HCT116 (cell line): ENCODE measurements around the gene ZFP36L2. TPM values are rescaled to one million over a fixed set of nuclear protein-coding genes. Genes with fewer than 3 reads are reported as not detected.

Experiments used
- ATAC-seq: fragments of 200-7000 bp; cut with Tn5 transposase; 2 replicates; pipeline ENCODE4 v1.9.1; 2020; ENCODE audit warnings: mild to moderate bottlenecking, moderate library complexity
- BruUV-seq: library from RNA; stranded (reverse); fragments of 400-500 nt; replicated peaks from 2 replicates; lab custom pipeline; 2021; lab: Mats Ljungman, UMichigan
- CTCF ChIA-PET: fragments of 300-600 bp; sonication (Branson Sonifier 250); formaldehyde crosslinking; loops from one replicate; lab custom pipeline; 2021; ENCODE audit warnings: antibody characterized with exemption; lab: Charles Lee
- POLR2A ChIA-PET: fragments of 300-600, 350-600 bp; sonication (Branson Sonifier 250); formaldehyde crosslinking; loops from one replicate; lab custom pipeline; 2021; ENCODE audit warnings: antibody characterized with exemption; lab: Charles Lee
- RAD21 ChIA-PET, 2 experiments: fragments of 300-600 bp; sonication (Branson Sonifier 250); formaldehyde crosslinking; loops; one replicate each; lab custom pipeline; 2023; ENCODE audit warnings: low total read pairs in 2 of 2; ENCODE audit not compliant: uncharacterized antibody in 2 of 2, unreplicated experiment in 2 of 2, low non-redundant PET in 1 of 2; lab: Charles Lee
- DNase-seq: peaks from one replicate; pipeline ENCODE4 v3.0.0-alpha.2; 2010; ENCODE audit warnings: low read depth, low spot score
- H2AFZ ChIP-seq: fragments of 200-600 bp; shearing (Covaris generic), sonication (generic); 2 replicates; pipeline ENCODE4 v1.6.1; 2017; ENCODE audit warnings: low read depth, mixed run types, mixed read lengths, antibody characterized with exemption, low read length; ENCODE audit not compliant: poor library complexity, severe bottlenecking
- H3K27ac ChIP-seq: 2 replicates; pipeline ENCODE4 v1.5.1; 2012; ENCODE audit warnings: low read depth, low read length
- H3K27me3 ChIP-seq: fragments of 200-600 bp; sonication (generic); 2 replicates; pipeline ENCODE4 v1.6.1; 2016; ENCODE audit warnings: mixed run types, low read length, mixed read lengths; ENCODE audit not compliant: insufficient read depth
- H3K36me3 ChIP-seq, 2 experiments: fragments of 200-500 bp in 1 of 2; fragments of 200-600 bp in 1 of 2; sonication (Bioruptor generic) in 1 of 2; sonication (generic) in 1 of 2; 2 replicates each; pipeline versions ENCODE4 v1.5.1 to v1.6.1; 2014 to 2016; ENCODE audit warnings: low read length in 2 of 2, inconsistent platforms in 1 of 2, mixed read lengths in 1 of 2, mixed run types in 1 of 2; ENCODE audit not compliant: insufficient read depth in 2 of 2, control insufficient read depth in 1 of 2
- H3K4me1 ChIP-seq, 2 experiments: fragments of 200-600 bp in 1 of 2; sonication (generic) in 1 of 2; 2 replicates each; pipeline versions ENCODE4 v1.5.1 to v1.6.1; 2012 to 2017; ENCODE audit warnings: low read length in 2 of 2, inconsistent platforms in 1 of 2, mild to moderate bottlenecking in 1 of 2, mixed read lengths in 1 of 2, mixed run types in 1 of 2, moderate library complexity in 1 of 2; ENCODE audit not compliant: insufficient read depth in 2 of 2, control insufficient read depth in 1 of 2
- H3K4me2 ChIP-seq: fragments of 200-600 bp; sonication (generic); 2 replicates; pipeline ENCODE4 v1.6.1; 2017; ENCODE audit warnings: mixed run types, low read length, mixed read lengths
- H3K4me3 ChIP-seq, 2 experiments: fragments of 200-600 bp in 1 of 2; sonication (generic) in 1 of 2; replicated peaks in 1 of 2; 2 replicates each; pipeline ENCODE4 v1.5.1; 2011 to 2016; ENCODE audit warnings: low read length in 2 of 2, control low read depth in 1 of 2, low read depth in 1 of 2, mild to moderate bottlenecking in 1 of 2, mixed read lengths in 1 of 2, mixed run types in 1 of 2
- H3K79me2 ChIP-seq: fragments of 200-600 bp; sonication (generic); 2 replicates; pipeline ENCODE4 v1.6.1; 2017; ENCODE audit warnings: mild to moderate bottlenecking, mixed run types, low read length, moderate library complexity, mixed read lengths; ENCODE audit not compliant: insufficient read depth
- H3K9ac ChIP-seq: fragments of 200-600 bp; sonication (generic); 2 replicates; pipeline ENCODE4 v1.6.1; 2016; ENCODE audit warnings: low read length, mixed read lengths
- H3K9me2 ChIP-seq: fragments of 200-600 bp; sonication (generic), shearing (Covaris generic); 2 replicates; pipeline ENCODE4 v1.6.1; 2017; ENCODE audit warnings: mixed run types, mild to moderate bottlenecking, moderate library complexity; ENCODE audit not compliant: insufficient read depth
- H3K9me3 ChIP-seq, 2 experiments: fragments of 200-500 bp in 1 of 2; fragments of 200-600 bp in 1 of 2; sonication (Bioruptor generic) in 1 of 2; sonication (generic) in 1 of 2; 2 replicates each; pipeline ENCODE4 v1.6.1; 2014 to 2017; ENCODE audit warnings: low read length in 2 of 2, mixed read lengths in 2 of 2, inconsistent platforms in 1 of 2, low read depth in 1 of 2, mild to moderate bottlenecking in 1 of 2, mixed run types in 1 of 2, moderate library complexity in 1 of 2; ENCODE audit not compliant: control insufficient read depth in 1 of 2, insufficient read depth in 1 of 2
- H4K20me1 ChIP-seq: fragments of 200-600 bp; sonication (generic), shearing (Covaris generic); 2 replicates; pipeline ENCODE4 v1.6.1; 2017; ENCODE audit warnings: mixed run types, mild to moderate bottlenecking, moderate library complexity; ENCODE audit not compliant: insufficient read depth
- ATF3 ChIP-seq: IDR thresholded peaks from 2 replicates; pipeline ENCODE4 v1.6.1; 2012
- CBX3 ChIP-seq: IDR thresholded peaks from 2 replicates; pipeline ENCODE4 v1.6.1; 2012; ENCODE audit warnings: low read depth
- EGR1 ChIP-seq: IDR thresholded peaks from 2 replicates; pipeline ENCODE4 v1.6.1; 2012; ENCODE audit warnings: low read depth
- EZH2 ChIP-seq: fragments of 200-600 bp; sonication (generic); IDR thresholded peaks from 2 replicates; pipeline ENCODE4 v1.6.1; 2017; ENCODE audit warnings: antibody characterized with exemption, mixed run types
- EZH2phosphoT487 ChIP-seq: fragments of 200-600 bp; IDR thresholded peaks from 2 replicates; pipeline ENCODE4 v1.6.1; 2018; ENCODE audit warnings: antibody characterized with exemption, borderline replicate concordance
- FOSL1 ChIP-seq: IDR thresholded peaks from 2 replicates; pipeline ENCODE4 v1.6.1; 2012; ENCODE audit warnings: low read depth
- JUND ChIP-seq: IDR thresholded peaks from 2 replicates; pipeline ENCODE4 v1.6.1; 2012
- MAX ChIP-seq: IDR thresholded peaks from 2 replicates; pipeline ENCODE4 v1.6.1; 2012
- POLR2AphosphoS5 ChIP-seq: IDR thresholded peaks from 2 replicates; pipeline ENCODE4 v1.6.1; 2011; ENCODE audit warnings: mild to moderate bottlenecking, low read depth, low read length, moderate library complexity
- RAD21 ChIP-seq: IDR thresholded peaks from 2 replicates; pipeline ENCODE4 v1.6.1; 2012; ENCODE audit warnings: low read depth, mild to moderate bottlenecking
- SP1 ChIP-seq: IDR thresholded peaks from 2 replicates; pipeline ENCODE4 v1.6.1; 2012; ENCODE audit warnings: low read depth
- ZFX ChIP-seq: fragments of 450-650 bp; IDR thresholded peaks from 2 replicates; pipeline ENCODE4 v1.6.1; 2017
- intact Hi-C: fragments of 100-400 bp; cut with micrococcal nuclease; formaldehyde crosslinking; loops from 2 replicates; pipeline ENCODE4 v1.10.0; 2022
- total RNA-seq: library from RNA; stranded (reverse); gene quantifications from one replicate; pipeline ENCODE4 v1.2.1, GENCODE V29; 2021; ENCODE audit not compliant: unreplicated experiment

The ZFP36L2 gene
- total RNA-seq, 1 experiment from 2014 or later, result 30.3 TPM

GRCh38 chr2:43230951-43231827, 4.8 kb upstream of the ZFP36L2 start:
- Histone ChIP-seq H3K9me3 (no peaks in the 10 kb centered on the region), H3K27me3 (no peaks in the 10 kb centered on the region), H2AFZ (no peak overlapping the region), H3K4me3 (no peak overlapping the region), H3K4me2 (no peak overlapping the region), H3K9me2 (no peaks in the 10 kb centered on the region), H3K4me1 (peaks cover 16 to 26% of the 10 kb centered on the region in 2 experiments), H3K36me3 (peaks cover 0 to 9% of the 10 kb centered on the region in 2 experiments; a peak in 1 of 4 replicates), H3K79me2 (peaks cover under 1% of the 10 kb centered on the region; the same call in 1 of the 2 replicates), H4K20me1 (no peaks in the 10 kb centered on the region), H3K27ac (no peak overlapping the region), H3K9ac (no peak overlapping the region)
- no peak for ATAC-seq
- TF ChIP-seq POLR2AphosphoS5, result no peak
- TF ChIP-seq EZH2phosphoT487, result no peak
- TF ChIP-seq EGR1, result no peak
- no peak for TF ChIP-seq RAD21
- no peak for TF ChIP-seq EZH2
- TF ChIP-seq SP1, result no peak
- no peak for TF ChIP-seq MAX
- TF ChIP-seq ATF3, result no peak
- TF ChIP-seq FOSL1, result no peak
- TF ChIP-seq JUND, result no peak
- no peak for TF ChIP-seq ZFX
- TF ChIP-seq CBX3, result no peak
- DNase-seq, result no peak
- intact Hi-C loops, result no loop called here
- ChIA-PET CTCF (interaction anchor here (1.0 kb wide), 1 partner anchor 254 kb away, joined by 3 read pairs; no protein-coding TSS in a partner anchor), POLR2A (no interaction called here), RAD21 (no interaction called here)
- BruUV-seq, result no TSS peak
